Mesothelial cell of epicardium (in vitro differentiated cells): ENCODE results near the gene TRAF3IP1. TPM values are rescaled to one million over a fixed set of nuclear protein-coding genes. Genes with fewer than 3 reads are reported as not detected.

Experiments
- DNase-seq, 2 experiments: peaks; one replicate each; pipeline ENCODE4 v3.0.0; 2021; ENCODE audit warnings: low spot score in 2 of 2; ENCODE audit not compliant: unreplicated experiment in 2 of 2
- H3K27ac Mint-ChIP-seq: 2 replicates; pipeline ENCODE4 v1.8.0; 2021; ENCODE audit warnings: mixed read lengths
- H3K27me3 Mint-ChIP-seq: 2 replicates; pipeline ENCODE4 v1.8.0; 2021; ENCODE audit warnings: low read depth, mixed read lengths
- H3K36me3 Mint-ChIP-seq: 2 replicates; pipeline ENCODE4 v1.8.0; 2021; ENCODE audit warnings: mixed read lengths
- H3K4me1 Mint-ChIP-seq: 2 replicates; pipeline ENCODE4 v1.8.0; 2021; ENCODE audit warnings: mixed read lengths
- H3K4me3 Mint-ChIP-seq: 2 replicates; pipeline ENCODE4 v1.8.0; 2021; ENCODE audit warnings: mild to moderate bottlenecking, moderate library complexity, mixed read lengths
- H3K9me3 Mint-ChIP-seq: 2 replicates; pipeline ENCODE4 v1.8.0; 2021; ENCODE audit warnings: mixed read lengths
- total RNA-seq: library from RNA; stranded (reverse); gene quantifications from 3 replicates; pipeline ENCODE4 v1.2.1, GENCODE V29; 2021
- TF ChIP-seq, protein P1 (sequence below): fragments of 200-600 bp; sonication (generic); IDR thresholded peaks from one replicate; pipeline ENCODE4 v1.5.0; 2021; ENCODE audit warnings: antibody characterized with exemption; ENCODE audit not compliant: unreplicated experiment

Gene TRAF3IP1
- total RNA-seq, 1 donor from 2014 or later: 17.5 TPM

- Mint-ChIP-seq H3K27me3 (peaks cover 17% of the 10 kb centered on the region), H3K4me1 (no peaks in the 10 kb centered on the region), H3K27ac (no peak overlapping the region), H3K4me3 (no peak overlapping the region), H3K9me3 (no peaks in the 10 kb centered on the region), H3K36me3 (no peaks in the 10 kb centered on the region)
- TF ChIP-seq, protein P1, sequence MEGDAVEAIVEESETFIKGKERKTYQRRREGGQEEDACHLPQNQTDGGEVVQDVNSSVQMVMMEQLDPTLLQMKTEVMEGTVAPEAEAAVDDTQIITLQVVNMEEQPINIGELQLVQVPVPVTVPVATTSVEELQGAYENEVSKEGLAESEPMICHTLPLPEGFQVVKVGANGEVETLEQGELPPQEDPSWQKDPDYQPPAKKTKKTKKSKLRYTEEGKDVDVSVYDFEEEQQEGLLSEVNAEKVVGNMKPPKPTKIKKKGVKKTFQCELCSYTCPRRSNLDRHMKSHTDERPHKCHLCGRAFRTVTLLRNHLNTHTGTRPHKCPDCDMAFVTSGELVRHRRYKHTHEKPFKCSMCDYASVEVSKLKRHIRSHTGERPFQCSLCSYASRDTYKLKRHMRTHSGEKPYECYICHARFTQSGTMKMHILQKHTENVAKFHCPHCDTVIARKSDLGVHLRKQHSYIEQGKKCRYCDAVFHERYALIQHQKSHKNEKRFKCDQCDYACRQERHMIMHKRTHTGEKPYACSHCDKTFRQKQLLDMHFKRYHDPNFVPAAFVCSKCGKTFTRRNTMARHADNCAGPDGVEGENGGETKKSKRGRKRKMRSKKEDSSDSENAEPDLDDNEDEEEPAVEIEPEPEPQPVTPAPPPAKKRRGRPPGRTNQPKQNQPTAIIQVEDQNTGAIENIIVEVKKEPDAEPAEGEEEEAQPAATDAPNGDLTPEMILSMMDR: no peak
- no peak for DNase-seq
Observed at GRCh38 chr2:238295144-238296112, 24.9 kb upstream of the TRAF3IP1 start.

GRCh38 chr2:238296638-238297457, 23.5 kb upstream of the TRAF3IP1 start:
- H3K27ac Mint-ChIP-seq: no peak overlapping the region
- H3K9me3 Mint-ChIP-seq: no peaks in the 10 kb centered on the region
- no peak overlapping the region for H3K4me3 Mint-ChIP-seq
- H3K4me1 Mint-ChIP-seq: no peaks in the 10 kb centered on the region
- DNase-seq: no peak
- H3K27me3 Mint-ChIP-seq: peaks cover 17% of the 10 kb centered on the region
- H3K36me3 Mint-ChIP-seq: no peaks in the 10 kb centered on the region
- TF ChIP-seq, protein P1: no peak

DNA sequence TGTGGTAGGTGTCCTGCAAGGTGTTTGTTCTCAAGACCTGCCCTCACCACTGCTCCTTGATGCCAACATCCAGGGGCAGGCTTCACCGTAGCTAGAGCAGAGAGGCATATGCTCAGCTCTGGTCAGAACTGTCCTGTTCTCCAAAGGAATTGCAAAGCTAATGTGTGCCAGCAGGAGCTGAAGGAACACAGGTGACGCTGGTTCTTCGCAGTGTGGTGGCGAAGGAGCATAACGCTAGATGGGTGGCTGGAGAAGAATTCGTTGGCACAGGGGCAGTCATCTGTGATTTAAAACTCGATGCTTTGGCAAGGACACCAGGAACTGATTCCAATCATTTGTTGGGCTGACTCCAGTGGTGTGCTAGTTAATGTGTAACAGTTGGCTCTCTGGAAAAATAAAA, 20.5 kb upstream of the TRAF3IP1 start:
- DNase-seq: no peak
- Mint-ChIP-seq H3K9me3 (no peaks in the 10 kb centered on the region), H3K4me3 (no peak overlapping the region), H3K27ac (no peak overlapping the region), H3K4me1 (no peaks in the 10 kb centered on the region), H3K36me3 (no peaks in the 10 kb centered on the region), H3K27me3 (peaks cover 17% of the 10 kb centered on the region)
- TF ChIP-seq, protein P1: no peak

GRCh38 chr2:238302087-238302486, 18.2 kb upstream of the TRAF3IP1 start:
- Mint-ChIP-seq H3K4me1 (no peaks in the 10 kb centered on the region), H3K27me3 (peaks cover 5% of the 10 kb centered on the region), H3K9me3 (no peaks in the 10 kb centered on the region), H3K4me3 (no peak overlapping the region), H3K27ac (no peak overlapping the region), H3K36me3 (no peaks in the 10 kb centered on the region)
- DNase-seq: no peak
- TF ChIP-seq, protein P1: no peak

- no peak for DNase-seq
- H3K4me1 Mint-ChIP-seq: no peaks in the 10 kb centered on the region
- no peaks in the 10 kb centered on the region for H3K9me3 Mint-ChIP-seq
- no peak overlapping the region for H3K4me3 Mint-ChIP-seq
- TF ChIP-seq, protein P1: no peak
- no peak overlapping the region for H3K27ac Mint-ChIP-seq
- H3K36me3 Mint-ChIP-seq: no peaks in the 10 kb centered on the region
- peaks cover 2% of the 10 kb centered on the region for H3K27me3 Mint-ChIP-seq
Observed at GRCh38 chr2:238302751-238303150, 17.6 kb upstream of the TRAF3IP1 start.
